H1 (cell line): ENCODE measurements around the gene MICU1. TPM values are rescaled to one million over a fixed set of nuclear protein-coding genes. Genes with fewer than 3 reads are reported as not detected.

Experiments used
- CHD7 ChIP-seq: fragments of 300-600 bp; sonication (generic); IDR thresholded peaks from 2 replicates; pipeline ENCODE4 v1.7.1; 2012; ENCODE audit warnings: low read length, moderate library complexity, mild to moderate bottlenecking, inconsistent platforms; ENCODE audit not compliant: insufficient replicate concordance
- polyA plus RNA-seq, 7 experiments: library from polyadenylated mRNA; depleted of rRNA in 3 of 7; stranded (reverse) in 5 of 7; unstranded in 2 of 7; fragments of >200 nt in 5 of 7; fragments of 200-250 nt in 2 of 7; gene quantifications; 1 replicate in 5 of 7; 2 replicates in 1 of 7; 4 replicates in 1 of 7; pipeline versions ENCODE4 v1.2.1 to v1.2.3, GENCODE V29; 2011 to 2013; ENCODE audit warnings: missing spikeins in 2 of 7, mixed read lengths in 2 of 7
- total RNA-seq: library from RNA; stranded (reverse); fragmentation: NEBNext Ultra II Directional; extraction: Animal tissue kit (Norgen Biotek cat#: 25700); gene quantifications from 2 replicates; pipeline ENCODE4 v1.2.1, GENCODE V29; 2021

MICU1 gene
- total and polyA plus RNA-seq, 2 of the 8 experiments (the other 6 are each of a cell fraction or from before 2014, with no cell fraction given) = 18.0 to 36.7 TPM

- no peak for TF ChIP-seq CHD7
Measured at GRCh38 chr10:72573079-72573478, 52.8 kb downstream of the MICU1 start (continued).
